Progenitor cell of endocrine pancreas (in vitro differentiated cells): ENCODE data around the gene ITGB6. TPM values are rescaled to one million over a fixed set of nuclear protein-coding genes. Genes with fewer than 3 reads are reported as not detected.

Source experiments
- DNase-seq: peaks from one replicate; pipeline ENCODE4 v3.0.0; 2021; ENCODE audit warnings: low spot score; ENCODE audit not compliant: unreplicated experiment
- H3K27ac Mint-ChIP-seq: 2 replicates; pipeline ENCODE4 v1.8.0; 2021; ENCODE audit warnings: mild to moderate bottlenecking, moderate library complexity, mixed read lengths
- H3K27me3 Mint-ChIP-seq: 2 replicates; pipeline ENCODE4 v1.8.0; 2021; ENCODE audit warnings: mixed read lengths
- H3K36me3 Mint-ChIP-seq: 2 replicates; pipeline ENCODE4 v1.8.0; 2022; ENCODE audit warnings: mixed read lengths; ENCODE audit not compliant: insufficient read depth
- H3K4me1 Mint-ChIP-seq: 2 replicates; pipeline ENCODE4 v1.8.0; 2021; ENCODE audit warnings: low read depth, mixed read lengths
- H3K4me3 Mint-ChIP-seq: 2 replicates; pipeline ENCODE4 v1.8.0; 2021; ENCODE audit warnings: low read depth, mild to moderate bottlenecking, moderate library complexity, mixed read lengths
- H3K9me3 Mint-ChIP-seq: 2 replicates; pipeline ENCODE4 v1.8.0; 2021; ENCODE audit warnings: low read depth, mixed read lengths
- total RNA-seq: library from RNA; stranded (reverse); gene quantifications from 2 replicates; pipeline ENCODE4 v1.2.1, GENCODE V29; 2021
- TF ChIP-seq, protein P1 (sequence below): fragments of 200-600 bp; sonication (generic); IDR thresholded peaks from one replicate; pipeline ENCODE4 v1.5.0; 2021; ENCODE audit warnings: antibody characterized with exemption, mild to moderate bottlenecking; ENCODE audit not compliant: unreplicated experiment

ITGB6 gene
- total RNA-seq, 1 donor from 2014 or later, result 6.7 TPM

DNA sequence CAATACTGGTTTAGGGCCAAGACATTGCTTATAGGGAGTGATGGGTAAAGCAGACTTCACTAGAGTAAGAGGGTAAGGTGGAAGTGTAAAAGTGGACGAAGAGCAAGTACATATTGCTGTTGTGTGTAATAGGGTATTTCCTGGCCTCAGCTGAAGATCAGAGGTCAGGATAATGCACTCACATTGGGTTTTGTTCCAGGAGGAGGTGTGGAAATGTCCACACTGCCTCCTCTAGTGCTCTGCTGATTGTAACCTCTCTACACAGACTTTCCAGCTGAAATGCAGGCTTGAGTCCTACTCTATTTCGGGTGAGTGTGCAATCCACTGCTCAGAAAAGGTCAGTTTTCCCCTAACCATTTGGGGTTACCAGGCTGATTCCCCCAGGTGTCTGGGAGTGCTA lies 96.0 kb downstream of the ITGB6 start:
- DNase-seq, result no peak
- Mint-ChIP-seq H3K9me3 (no peaks in the 10 kb centered on the region), H3K27me3 (no peaks in the 10 kb centered on the region), H3K36me3 (no peaks in the 10 kb centered on the region), H3K4me3 (no peak overlapping the region), H3K27ac (no peak overlapping the region), H3K4me1 (peaks cover 1% of the 10 kb centered on the region)
- TF ChIP-seq, protein P1, sequence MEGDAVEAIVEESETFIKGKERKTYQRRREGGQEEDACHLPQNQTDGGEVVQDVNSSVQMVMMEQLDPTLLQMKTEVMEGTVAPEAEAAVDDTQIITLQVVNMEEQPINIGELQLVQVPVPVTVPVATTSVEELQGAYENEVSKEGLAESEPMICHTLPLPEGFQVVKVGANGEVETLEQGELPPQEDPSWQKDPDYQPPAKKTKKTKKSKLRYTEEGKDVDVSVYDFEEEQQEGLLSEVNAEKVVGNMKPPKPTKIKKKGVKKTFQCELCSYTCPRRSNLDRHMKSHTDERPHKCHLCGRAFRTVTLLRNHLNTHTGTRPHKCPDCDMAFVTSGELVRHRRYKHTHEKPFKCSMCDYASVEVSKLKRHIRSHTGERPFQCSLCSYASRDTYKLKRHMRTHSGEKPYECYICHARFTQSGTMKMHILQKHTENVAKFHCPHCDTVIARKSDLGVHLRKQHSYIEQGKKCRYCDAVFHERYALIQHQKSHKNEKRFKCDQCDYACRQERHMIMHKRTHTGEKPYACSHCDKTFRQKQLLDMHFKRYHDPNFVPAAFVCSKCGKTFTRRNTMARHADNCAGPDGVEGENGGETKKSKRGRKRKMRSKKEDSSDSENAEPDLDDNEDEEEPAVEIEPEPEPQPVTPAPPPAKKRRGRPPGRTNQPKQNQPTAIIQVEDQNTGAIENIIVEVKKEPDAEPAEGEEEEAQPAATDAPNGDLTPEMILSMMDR, result no peak

- H3K9me3 Mint-ChIP-seq, result peaks cover 22% of the 10 kb centered on the region
- no peak overlapping the region for H3K4me3 Mint-ChIP-seq
- peaks cover 3% of the 10 kb centered on the region for H3K36me3 Mint-ChIP-seq
- H3K27ac Mint-ChIP-seq, result no peak overlapping the region
- H3K27me3 Mint-ChIP-seq, result no peaks in the 10 kb centered on the region
- no peak for DNase-seq
- TF ChIP-seq, protein P1, result no peak
- no peaks in the 10 kb centered on the region for H3K4me1 Mint-ChIP-seq
Measured at GRCh38 chr2:160097326-160097725, 102.7 kb downstream of the ITGB6 start.

DNA sequence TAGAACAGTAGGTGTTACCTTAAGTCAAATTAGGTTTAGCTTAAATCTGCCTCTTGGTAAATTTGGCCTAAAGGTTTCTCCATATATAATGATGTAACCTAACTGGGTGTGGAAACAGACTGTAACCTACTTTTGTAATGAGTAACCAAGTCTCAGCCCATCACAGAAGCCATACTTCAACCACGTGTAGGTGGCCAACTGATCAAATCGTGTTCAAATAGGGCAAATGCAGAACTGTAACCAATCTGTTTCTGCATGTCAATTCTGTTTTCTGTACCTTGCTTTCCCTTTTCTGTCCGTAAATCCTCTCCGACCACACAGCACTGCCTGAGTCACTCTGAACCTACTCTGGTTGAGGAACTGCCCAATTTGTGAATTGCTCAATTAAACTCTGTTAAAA lies 103.7 kb downstream of the ITGB6 start:
- peaks cover 3% of the 10 kb centered on the region for H3K36me3 Mint-ChIP-seq
- TF ChIP-seq, protein P1, result no peak
- H3K4me1 Mint-ChIP-seq, result no peaks in the 10 kb centered on the region
- H3K4me3 Mint-ChIP-seq, result no peak overlapping the region
- no peak overlapping the region for H3K27ac Mint-ChIP-seq
- peaks cover 26% of the 10 kb centered on the region for H3K9me3 Mint-ChIP-seq
- no peaks in the 10 kb centered on the region for H3K27me3 Mint-ChIP-seq
- no peak for DNase-seq

DNA sequence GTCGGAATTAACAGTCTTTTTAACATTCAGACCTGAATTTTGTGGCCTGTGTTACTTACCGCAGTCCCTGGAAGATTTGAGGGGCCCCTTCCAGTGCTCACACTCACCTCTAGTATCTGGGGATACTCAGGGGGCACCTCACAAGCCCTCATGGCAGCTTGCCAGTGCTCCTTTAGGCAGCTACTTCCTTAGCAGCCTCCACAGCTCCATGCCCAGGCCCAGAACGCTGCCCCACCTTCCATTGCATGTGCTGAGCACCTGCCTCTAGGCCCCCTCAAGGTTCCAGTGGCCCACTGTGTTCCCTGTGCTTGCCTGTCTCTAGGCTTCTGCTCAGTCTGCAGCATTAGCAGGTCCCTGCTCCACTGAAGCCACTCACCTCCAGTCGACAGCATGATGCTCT lies 107.6 kb downstream of the ITGB6 start:
- H3K4me3 Mint-ChIP-seq, result no peak overlapping the region
- H3K27me3 Mint-ChIP-seq, result no peaks in the 10 kb centered on the region
- no peak overlapping the region for H3K27ac Mint-ChIP-seq
- H3K4me1 Mint-ChIP-seq, result no peaks in the 10 kb centered on the region
- TF ChIP-seq, protein P1, result no peak
- H3K36me3 Mint-ChIP-seq, result peaks cover 6% of the 10 kb centered on the region
- H3K9me3 Mint-ChIP-seq, result peaks cover 54% of the 10 kb centered on the region
- DNase-seq, result no peak

DNA sequence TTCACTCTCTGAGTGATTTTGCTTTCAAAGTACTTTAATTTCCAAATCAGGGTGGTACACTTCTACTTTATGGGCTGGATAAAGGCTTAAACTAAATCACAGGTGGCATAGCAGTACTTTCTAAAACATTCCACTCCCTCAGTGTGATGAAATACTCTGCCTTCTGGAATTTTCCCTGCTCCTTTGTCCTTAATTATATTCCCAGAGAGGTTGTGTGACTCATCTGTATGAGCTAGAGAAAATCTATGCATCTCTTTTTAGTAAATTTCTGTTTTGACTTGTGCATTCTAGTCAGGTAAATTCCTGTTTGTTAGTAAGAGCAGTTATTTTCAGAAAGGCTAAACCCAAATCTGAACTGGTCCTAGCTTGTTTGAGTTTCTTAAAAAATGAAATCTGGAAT lies 108.7 kb downstream of the ITGB6 start:
- H3K4me1 Mint-ChIP-seq, result no peaks in the 10 kb centered on the region
- H3K4me3 Mint-ChIP-seq, result no peak overlapping the region
- H3K9me3 Mint-ChIP-seq, result peaks cover 62% of the 10 kb centered on the region
- no peak for DNase-seq
- H3K36me3 Mint-ChIP-seq, result peaks cover 9% of the 10 kb centered on the region
- H3K27me3 Mint-ChIP-seq, result no peaks in the 10 kb centered on the region
- TF ChIP-seq, protein P1, result no peak
- no peak overlapping the region for H3K27ac Mint-ChIP-seq
